CD4-positive, alpha-beta T cell treated with Interleukin-15 for 1 hour (primary cell): ENCODE results near the gene EREG.

Source experiments
- DNase-seq: peaks from one replicate; pipeline ENCODE4 v3.0.0-alpha.2; 2020

Gene EREG

DNA sequence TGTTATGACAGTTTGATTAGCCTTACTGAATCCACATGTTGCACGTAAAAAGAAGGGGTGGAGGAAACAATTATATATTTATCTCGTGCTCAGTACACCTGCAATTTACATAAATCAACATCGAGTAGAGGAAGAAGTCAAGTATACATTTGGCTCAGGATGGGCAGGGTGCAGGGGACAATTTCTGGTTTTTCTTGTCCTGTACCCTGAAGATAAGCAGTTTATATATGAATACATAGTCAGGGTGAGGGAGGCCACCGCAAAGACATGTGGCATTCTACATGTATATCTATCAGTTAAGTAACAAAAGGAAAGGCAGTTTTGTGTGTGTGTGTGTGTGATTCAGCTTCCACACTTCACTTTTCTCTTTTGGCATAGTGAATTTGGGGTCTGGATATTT is 11.1 kb upstream of the EREG start:
- no peak for DNase-seq

DNA sequence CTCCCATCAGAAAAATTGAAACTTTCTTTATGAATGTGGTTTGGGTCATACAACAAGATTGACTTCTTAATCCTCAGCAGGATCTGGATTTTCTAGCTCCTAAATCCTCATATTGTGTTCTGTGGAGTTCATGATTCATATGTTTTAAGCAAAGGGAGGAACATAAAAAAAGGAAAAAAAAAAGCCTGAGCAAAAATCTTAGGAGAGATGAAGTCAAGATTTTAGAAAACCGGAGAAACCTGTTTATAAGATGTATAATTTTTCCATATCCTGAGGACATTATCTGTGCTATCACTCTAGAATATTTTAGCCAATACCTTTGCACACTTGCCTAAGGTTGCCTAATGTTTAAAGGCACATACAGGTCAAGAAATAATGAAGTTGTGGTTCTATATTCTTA is 7.0 kb upstream of the EREG start:
- no peak for DNase-seq

DNA sequence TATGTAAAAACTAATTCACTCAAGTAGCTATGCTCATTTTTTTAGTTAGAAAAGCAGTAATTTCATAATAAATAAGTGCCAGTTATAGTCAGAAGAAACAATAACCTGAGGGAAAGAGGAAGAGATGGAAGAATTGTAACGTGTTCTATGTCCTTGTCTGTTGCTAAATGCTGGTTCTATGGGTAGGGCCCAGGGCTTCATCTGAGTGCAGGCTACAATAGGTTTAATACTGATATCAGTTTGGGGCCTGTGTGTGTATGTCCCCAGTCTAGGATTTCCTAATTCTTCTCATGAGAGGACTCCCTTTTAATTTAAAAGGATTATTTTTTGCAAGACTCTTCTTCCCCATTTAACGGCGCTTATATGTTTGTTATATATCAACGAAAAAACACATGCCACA is 3.3 kb upstream of the EREG start:
- DNase-seq, result no peak

DNA sequence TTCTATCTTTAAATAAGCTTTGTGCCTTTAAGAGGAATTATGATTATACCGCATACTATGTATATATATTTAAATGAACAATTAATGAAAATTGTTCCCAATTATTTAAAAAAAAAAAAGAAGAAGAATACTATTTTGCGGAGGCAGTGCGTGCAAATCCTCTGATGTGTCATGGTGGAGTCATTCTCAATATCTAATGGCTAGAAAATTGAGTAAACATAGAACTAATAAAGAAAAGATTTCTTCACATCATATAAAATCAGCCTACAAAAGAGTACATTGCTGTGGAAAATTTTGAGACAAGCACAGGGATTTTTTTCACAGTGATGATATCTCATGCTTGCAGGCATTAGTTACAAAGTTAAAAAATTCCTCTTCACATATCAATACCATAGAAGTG is 2.6 kb upstream of the EREG start:
- no peak for DNase-seq

DNA sequence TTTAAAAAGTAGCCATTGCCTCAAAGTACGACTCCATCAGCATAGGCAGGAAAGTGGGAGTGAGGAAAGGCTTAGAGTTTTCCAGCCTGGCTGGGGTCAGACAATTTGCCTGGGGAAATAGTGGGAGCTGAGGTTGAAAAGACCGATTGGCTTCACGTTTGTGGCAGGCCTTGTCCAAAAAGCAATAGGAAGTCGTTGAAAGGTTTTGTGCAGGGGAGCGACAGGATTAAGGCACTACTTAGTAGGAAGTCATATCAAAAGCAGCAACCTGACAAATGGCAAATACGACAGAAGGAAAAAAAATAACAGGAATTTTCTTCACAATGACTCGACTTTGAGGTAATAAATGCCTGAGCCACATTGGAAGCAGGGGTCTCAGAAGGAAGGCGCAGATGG is 691 bp upstream of the EREG start:
- DNase-seq, result no peak

DNA sequence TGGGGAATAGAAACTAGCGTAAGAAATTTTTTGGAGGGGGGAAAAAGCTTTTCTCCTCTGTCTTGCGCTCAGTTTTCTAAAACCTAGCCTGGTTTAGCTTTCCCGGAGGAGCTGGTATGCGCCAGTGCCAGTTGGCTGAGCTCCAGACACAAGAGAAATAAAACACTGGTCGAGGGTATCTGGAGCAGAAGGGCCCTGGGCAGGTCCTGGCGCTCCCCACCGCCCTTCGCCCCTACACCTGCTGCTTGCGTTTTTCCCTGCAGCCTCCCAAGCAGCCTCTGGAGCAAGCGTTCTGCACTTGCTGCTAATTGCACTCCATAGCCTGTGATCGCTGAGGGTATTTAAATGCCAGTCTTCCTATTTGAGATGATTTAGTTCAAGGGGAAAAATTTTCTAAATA is 816 bp downstream of the EREG start:
- DNase-seq, result no peak

DNA sequence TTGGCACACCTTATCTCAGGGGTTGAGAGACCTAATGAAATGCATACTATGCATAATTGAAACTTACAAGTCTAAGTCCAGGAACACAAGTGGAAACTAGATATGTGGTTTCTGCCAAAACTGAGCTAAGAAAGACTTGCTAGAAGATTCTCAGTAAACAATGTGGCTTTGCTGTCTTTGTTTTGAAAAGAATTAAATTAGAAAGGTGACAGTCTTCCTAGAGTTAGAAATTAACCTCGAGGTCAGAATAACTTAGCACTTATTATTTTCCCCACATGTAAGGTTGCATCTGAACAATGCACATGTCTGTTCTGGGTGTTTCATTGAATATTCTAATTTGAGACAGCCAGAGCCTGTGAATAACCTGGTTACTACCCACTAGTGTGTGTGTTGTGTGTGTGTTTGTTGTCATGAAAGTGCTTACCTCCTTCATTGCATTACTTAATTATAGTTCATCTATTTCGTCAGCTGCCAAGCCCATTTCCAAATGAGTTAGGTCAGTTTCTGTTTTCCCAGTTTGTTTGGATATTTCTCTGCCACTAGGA is 1.5 kb downstream of the EREG start:
- DNase-seq, result no peak

DNA sequence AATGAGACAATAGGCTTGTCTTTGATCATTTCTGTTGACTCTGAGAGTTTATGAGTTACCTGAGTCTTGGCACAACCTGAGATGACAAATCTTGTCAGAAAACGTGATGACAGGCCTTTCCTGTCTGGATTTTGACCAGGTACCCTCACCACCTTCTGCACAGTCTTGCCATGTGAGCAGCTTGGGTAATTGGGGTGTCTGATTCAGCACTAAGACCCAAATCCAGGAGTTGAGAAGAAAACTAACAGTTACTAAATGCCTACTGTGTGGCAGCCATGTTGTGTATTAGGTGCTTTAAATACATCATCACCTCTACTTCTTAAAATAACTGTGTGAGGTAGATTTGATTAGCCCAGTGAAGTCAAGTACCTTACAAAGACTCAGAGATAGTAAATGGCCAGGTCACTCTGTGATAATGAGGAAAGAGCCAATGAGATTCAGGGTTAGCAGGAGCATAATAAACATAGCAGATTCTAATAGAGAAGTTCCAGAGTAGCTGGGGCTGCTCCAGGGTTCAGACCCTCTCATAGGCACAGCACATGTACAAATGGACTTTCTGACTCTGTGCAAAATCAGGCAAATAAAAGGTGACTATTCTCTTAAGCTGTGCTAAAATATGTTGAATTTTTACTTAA is 2.8 kb downstream of the EREG start:
- DNase-seq, result no peak

DNA sequence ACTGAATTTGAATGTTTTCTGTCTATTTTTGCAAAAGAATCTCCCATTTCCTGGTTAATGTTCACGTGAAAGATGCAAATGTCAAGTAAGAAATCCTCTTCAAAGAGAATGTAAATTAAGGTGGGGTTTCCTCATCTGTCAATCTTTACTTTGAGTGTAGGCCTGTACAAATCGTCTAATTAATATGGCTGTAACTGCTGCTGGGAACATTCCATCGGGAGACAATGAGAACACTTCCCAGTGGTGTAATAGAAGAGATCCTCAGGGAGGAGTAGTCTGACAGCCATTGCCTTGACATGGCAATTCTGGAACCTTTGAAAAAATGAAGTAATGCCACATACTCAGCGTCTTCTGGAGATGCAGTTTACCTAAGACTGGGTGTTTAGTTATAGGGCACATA is 3.7 kb downstream of the EREG start:
- DNase-seq, result no peak

DNA sequence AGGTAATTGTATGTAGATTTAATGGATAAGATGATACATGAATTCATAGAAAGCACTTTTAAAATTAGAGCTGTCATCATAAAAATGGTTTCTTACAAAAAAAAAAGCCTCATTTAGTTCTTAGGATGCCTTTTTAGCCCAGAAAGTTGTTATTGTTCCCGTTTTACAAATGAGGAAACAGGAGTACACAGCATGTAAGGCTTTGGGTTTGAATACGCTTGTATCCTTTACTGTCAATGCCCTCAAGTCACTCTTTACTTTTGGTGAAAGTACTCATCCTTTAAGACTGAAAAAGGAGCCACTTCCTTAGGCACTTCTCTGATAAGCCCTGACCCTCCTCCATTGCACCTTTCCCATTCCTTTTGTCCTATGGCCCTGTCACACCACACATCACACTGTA is 4.9 kb downstream of the EREG start:
- DNase-seq, result no peak

DNA sequence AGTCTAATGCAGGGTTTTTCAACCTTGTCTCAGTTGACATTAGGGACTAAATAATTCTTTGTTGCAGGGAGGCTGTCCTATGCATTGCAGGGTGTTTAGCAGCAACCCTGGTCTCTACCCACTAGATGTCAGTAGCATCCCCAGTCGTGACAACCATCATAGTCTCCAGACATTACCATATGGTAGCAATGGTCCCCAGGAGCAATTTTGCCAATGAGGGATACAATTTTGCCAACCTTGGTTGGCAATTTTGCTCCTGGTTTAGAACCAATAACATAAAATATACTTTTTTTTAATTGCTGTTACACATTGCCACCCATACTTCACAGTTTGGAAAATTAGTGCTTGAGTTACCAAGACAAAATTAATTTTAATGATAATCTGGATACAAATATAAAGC is 6.0 kb downstream of the EREG start:
- peak; percentile 27 for DNase-seq

DNA sequence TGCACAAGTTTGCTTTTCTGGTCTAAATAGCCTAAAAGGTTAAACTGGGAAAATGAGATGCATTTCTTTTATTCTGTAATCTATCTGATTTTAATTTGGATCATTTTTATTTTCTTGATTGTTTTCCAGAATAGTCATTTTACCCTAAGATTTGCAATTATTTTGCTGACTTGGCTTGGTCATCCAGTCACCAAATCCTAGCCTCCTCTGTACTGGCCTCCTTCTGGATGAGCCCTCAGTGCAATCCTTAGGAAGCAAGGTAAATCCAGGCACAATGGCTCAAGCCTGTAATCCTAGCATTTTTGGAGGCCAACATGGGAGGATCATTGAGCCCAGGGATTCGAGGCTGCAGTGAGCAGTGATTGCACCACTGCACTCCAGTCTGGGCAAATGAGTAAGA is 9.2 kb downstream of the EREG start:
- DNase-seq, result no peak

DNA sequence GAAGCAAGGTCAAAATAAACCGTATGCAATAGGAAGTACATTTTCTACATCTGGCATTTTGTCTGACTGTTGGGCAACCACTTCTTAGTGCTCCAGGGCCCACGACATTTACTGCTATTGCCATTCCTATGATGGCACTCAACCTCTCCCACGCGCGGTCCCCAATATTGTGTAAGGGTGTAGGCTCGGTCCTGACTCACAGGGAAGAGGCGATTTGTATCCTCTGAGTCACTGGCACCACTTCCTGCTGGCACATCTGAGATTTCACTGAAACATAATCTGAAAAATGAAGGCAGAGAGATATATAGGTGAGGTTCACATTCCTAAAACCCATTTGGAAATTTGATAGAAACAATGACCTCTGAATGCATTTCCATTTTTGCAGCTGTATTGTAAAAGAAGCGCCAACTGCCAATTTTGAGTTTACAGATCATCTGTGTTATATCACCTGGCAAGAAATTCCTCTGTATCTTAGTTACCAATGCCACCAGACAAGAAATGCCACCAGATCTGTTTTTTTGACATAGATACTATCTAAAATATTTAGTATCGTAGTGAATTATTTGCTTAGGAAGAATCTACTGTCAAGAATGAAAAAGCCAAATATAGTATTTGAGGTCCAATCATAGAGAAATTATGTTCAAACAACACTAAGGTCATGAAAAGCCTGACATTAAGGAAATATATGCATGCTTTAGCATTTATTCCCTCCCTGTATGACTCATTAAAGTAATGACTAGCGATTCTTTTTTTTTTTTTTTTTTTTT is 9.8 kb downstream of the EREG start:
- peak; percentile 80 for DNase-seq

DNA sequence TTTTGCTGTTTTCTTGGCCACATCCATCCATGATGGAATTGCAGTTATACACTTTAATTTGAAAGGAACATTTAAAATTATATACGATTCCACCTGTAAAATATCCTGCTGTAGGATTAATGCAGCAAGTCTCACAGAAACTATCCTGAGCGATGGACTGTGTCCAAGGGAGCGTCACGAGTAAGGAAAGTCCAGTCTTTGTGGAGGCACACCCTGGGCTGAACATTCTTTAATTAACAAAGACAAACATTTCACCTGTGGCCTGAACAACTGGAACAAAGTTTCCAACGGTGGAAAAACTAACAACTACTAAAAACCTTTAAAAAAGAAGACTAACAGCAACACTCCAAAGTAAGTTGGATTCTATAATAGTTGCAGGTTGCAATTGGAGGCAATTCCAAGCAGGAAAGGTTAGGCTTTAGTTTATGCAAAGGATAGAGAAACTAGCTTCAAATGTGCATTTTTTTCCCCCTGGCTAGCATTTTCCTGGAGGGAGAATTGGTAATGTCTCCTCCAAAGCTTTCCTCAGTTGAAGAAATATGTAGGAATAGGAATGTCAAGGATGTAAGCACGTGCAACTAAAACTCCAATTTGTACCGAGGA is 11.0 kb downstream of the EREG start:
- no peak for DNase-seq

DNA sequence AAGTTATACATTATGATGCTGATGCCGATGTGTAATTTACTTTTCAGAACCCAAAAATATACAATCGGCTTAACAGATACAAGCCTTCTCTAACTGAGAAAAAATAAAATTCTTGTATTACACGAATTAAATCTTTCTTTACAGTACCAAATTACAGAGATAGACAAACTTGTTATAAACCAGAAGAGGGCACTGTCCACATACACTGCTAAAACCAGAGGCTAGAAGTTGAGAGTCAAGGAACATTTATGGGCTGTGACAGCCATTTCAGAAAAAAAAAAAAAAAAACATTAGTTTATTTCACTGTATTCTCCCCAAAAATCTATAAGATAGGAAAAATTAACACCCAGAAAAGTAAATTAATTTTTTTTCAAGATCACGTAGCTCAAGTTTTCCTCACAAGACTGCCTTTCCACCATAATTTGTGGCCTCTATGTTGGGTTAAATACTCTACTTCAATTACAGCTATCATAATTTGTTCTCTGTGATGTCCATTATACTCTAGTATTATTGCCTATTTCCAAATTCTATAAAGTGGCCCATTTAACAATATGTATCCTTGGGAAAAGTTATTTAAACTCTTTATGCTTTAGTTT is 12.0 kb downstream of the EREG start:
- no peak for DNase-seq

DNA sequence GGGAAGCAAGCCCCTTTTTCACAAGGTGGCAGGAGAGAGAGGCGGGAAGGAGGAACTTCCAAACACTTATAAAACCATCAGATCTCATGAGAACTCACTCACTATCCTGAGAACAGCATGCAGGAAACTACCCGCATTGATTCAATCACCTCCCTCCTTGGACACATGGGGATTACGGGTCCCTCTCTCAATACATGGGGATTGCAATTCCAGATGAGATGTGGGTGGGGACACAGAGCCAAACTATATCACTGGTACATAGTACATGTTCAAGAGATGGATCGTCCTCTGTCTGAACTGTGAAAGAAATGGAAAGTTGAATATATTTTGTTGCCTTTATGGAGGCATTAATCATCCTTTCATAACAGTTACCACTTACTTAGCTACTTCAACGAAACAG is 12.8 kb downstream of the EREG start:
- no peak for DNase-seq

DNA sequence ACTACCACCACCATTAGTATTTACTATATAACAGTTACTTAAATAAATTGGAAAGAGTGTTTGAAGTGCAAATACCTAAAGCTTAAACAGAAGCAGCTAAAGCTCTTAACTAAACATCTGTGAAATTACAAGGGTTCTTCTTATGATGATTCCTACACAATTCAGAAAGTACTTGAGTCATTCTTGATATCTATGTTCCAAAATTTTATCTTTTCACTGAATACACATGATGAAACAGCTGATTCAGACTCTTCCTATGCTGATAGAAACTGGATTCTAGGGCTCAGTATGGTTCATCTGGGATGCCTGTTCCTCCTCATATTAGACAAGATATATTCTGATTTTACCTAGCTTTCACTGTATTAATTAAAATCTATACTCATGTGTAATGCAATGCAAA is 13.6 kb downstream of the EREG start:
- no peak for DNase-seq

DNA sequence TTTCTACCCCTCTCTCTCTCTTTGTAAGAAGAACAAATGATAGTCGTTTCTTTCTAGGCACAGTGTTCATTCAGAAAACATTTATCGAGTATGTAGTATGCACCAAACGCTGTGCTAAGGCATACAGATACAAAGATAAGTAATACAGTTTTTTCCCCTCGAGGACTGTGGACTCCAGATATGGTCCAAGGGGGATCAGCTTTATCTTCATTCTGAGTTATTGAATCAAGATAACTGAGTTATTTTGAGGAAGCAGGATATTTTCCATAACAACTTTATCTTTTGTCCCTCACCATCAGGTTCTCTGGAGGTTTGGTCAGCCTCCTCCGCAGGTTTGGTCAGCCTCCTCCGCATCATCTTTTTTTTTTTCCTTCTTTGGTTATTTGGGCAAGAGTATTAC is 15.0 kb downstream of the EREG start:
- no peak for DNase-seq

DNA sequence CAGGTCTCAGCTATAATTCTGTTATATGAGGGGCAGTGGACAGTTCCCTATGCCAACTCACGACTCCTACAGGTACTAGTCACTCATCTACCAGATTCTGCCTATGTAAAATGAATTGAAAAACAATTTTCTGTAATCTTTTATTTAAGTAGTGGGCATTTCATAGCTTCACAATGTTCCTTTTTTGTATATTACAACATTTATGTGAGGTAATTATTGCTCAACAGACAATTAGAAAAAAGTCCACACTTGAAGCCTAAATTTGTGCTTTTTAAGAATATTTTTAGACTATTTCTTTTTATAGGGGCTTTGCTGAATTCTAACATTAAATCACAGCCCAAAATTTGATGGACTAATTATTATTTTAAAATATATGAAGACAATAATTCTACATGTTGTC is 20.4 kb downstream of the EREG start:
- no peak for DNase-seq

DNA sequence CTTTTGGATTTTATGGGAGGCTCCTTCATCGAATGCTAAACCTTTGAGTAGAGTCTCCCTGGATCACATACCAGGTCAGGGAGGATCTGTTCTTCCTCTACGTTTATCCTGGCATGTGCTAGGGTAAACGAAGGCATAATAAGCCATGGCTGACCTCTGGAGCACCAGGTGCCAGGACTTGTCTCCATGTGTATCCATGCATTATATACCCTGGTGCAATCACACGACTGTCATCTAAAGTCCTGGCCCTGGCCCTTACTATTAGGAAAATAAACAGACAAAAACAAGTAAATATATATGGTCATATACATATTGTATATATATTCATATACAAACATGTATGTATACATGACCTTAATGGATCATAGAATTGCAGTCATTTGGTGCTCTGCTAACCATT is 21.2 kb downstream of the EREG start:
- no peak for DNase-seq

DNA sequence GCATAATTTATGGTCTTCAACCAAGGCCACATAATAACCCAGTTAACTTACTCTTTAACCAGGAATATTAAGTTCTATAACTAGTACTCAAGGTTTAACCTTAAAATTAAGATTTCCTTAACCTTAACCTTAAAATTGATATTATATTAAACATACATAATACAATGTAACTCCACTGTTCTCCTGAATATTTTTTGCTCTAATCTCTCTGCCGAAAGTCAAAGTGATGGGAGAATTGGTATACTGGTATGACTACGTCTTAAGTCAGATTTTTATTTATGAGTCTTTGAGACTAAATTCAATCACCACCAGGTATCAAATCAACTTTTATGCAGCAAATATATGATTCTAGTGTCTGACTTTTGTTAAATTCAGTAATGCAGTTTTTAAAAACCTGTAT is 22.8 kb downstream of the EREG start:
- DNase-seq, result no peak

DNA sequence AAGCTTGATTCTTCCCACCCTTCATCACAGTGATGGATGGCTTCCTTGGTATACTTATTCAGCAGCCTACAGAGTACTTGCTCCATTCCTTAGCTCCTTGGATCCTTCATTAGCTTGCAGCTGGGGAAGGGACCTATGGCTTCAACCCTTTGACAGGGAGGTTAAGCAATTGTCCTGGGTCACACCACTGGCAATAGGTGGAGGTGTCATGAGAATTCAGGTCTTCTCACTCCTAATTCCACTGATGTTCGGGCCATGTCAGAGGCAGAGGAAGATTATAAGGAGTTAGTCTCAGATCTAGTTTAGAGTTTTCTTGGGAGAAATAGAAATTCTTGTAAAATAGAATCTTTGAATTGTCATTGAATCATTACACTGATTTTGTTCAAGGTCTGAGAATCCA is 24.5 kb downstream of the EREG start:
- no peak for DNase-seq

DNA sequence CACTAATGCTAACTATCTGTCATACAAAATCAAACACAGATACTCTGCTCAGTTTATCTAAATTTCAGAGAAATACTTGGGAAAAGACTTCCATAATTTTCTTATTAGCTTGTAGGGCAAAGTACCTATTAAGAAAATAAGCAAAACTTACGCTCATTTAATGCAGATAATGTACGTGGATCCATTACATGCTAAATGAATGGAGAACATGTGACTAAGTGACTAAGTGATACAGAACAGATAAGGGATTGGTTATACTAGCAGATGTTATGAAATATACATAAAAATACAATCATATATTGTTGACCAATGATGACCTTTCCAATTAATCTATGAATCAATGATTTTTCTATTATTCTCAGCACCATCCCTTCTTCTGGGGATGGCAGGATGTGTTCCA is 25.7 kb downstream of the EREG start:
- no peak for DNase-seq

DNA sequence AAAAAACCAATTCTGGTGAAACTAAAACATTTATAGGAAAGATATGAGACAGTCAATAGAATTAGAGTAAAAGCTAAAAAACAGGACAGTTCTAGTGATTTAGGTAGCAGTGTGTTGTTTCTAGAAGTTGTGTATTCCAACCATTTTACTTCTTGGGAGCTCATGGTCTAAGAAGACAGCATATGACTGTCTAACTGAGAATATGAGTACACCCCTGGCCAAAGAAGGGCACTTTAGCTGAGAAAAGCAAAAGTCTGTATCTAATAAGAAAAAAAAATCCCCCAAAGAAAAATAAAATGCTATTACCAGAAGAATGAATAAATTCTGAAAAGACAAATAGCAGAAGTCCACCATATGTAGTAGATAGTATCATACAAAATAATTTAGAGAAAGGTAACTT is 26.4 kb downstream of the EREG start:
- DNase-seq, result no peak
